OCI-LY1 (cell line): ENCODE data around the gene POLA2.

ENCODE experiments used
- EZH2 ChIP-seq: fragments of 200-600 bp; sonication (generic), shearing (Covaris generic); IDR thresholded peaks from 2 replicates; pipeline ENCODE4 v1.8.0; 2017; ENCODE audit warnings: borderline replicate concordance, mixed run types, mild to moderate bottlenecking, antibody characterized with exemption, low read length, moderate library complexity, mixed read lengths
- TF ChIP-seq, protein P1 (sequence below): fragments of 200-600 bp; sonication (generic), shearing (Covaris generic); IDR thresholded peaks from 2 replicates; pipeline ENCODE4 v1.5.1; 2017; ENCODE audit warnings: mild to moderate bottlenecking, antibody characterized with exemption, low read length, moderate library complexity, mixed read lengths

DNA sequence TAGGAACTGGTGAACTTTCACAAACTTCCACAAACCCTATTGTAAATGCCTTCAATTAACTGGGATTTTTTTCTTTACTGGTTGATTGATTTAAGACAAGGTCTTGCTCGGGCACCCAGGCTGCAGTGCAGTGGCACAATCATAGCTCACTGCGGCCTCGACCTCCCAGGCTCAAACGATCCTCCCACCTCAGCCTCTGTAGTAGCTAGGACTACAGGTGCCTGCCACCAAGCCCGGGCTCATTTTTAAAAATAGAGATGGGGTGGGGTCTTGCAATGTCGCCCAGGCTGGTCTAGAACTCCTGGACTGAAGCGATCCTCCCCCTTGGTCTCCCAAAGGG lies 35.7 kb upstream of the POLA2 start:
- TF ChIP-seq, protein P1, sequence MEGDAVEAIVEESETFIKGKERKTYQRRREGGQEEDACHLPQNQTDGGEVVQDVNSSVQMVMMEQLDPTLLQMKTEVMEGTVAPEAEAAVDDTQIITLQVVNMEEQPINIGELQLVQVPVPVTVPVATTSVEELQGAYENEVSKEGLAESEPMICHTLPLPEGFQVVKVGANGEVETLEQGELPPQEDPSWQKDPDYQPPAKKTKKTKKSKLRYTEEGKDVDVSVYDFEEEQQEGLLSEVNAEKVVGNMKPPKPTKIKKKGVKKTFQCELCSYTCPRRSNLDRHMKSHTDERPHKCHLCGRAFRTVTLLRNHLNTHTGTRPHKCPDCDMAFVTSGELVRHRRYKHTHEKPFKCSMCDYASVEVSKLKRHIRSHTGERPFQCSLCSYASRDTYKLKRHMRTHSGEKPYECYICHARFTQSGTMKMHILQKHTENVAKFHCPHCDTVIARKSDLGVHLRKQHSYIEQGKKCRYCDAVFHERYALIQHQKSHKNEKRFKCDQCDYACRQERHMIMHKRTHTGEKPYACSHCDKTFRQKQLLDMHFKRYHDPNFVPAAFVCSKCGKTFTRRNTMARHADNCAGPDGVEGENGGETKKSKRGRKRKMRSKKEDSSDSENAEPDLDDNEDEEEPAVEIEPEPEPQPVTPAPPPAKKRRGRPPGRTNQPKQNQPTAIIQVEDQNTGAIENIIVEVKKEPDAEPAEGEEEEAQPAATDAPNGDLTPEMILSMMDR: no peak
- TF ChIP-seq EZH2: no peak
